LNCaP clone FGC (cell line): ENCODE data around the gene AEBP2.

ENCODE experiments used
- DNase-seq: peaks from one replicate; pipeline ENCODE4 v3.0.0-alpha.2; 2011; ENCODE audit warnings: low read depth
- H3K4me3 ChIP-seq: 2 replicates; pipeline ENCODE4 v1.5.1; 2011; ENCODE audit warnings: mild to moderate bottlenecking, low read depth, low read length, control low read depth
- TF ChIP-seq, protein P1 (sequence below): IDR thresholded peaks from 2 replicates; pipeline ENCODE4 v1.5.1; 2012; ENCODE audit warnings: mild to moderate bottlenecking; ENCODE audit not compliant: control insufficient read depth, insufficient read depth; ENCODE audit errors: extremely low read depth

The AEBP2 gene

DNA sequence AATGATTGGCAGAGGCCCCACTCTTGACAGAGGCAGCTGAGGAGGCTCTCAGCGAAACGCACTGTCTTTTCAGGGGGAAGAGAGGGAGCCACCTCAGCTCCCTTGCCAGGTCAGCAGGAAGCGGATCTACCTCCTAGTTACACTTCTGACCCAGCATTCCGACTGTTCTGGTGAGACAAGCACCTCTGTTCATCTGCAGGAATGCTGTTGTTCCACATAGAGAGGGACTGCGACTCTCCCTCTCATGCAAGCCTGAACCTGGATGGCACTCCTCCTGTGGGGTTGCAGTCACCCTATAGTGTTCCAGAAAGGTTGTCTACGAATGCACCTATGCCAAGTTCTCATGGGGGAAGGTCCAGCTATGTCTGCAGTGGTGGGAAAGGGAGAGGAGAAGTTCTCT is 37.1 kb upstream of the AEBP2 start:
- no peak for DNase-seq
- TF ChIP-seq, protein P1, sequence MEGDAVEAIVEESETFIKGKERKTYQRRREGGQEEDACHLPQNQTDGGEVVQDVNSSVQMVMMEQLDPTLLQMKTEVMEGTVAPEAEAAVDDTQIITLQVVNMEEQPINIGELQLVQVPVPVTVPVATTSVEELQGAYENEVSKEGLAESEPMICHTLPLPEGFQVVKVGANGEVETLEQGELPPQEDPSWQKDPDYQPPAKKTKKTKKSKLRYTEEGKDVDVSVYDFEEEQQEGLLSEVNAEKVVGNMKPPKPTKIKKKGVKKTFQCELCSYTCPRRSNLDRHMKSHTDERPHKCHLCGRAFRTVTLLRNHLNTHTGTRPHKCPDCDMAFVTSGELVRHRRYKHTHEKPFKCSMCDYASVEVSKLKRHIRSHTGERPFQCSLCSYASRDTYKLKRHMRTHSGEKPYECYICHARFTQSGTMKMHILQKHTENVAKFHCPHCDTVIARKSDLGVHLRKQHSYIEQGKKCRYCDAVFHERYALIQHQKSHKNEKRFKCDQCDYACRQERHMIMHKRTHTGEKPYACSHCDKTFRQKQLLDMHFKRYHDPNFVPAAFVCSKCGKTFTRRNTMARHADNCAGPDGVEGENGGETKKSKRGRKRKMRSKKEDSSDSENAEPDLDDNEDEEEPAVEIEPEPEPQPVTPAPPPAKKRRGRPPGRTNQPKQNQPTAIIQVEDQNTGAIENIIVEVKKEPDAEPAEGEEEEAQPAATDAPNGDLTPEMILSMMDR, result no peak
- no peak overlapping the region for H3K4me3 ChIP-seq

DNA sequence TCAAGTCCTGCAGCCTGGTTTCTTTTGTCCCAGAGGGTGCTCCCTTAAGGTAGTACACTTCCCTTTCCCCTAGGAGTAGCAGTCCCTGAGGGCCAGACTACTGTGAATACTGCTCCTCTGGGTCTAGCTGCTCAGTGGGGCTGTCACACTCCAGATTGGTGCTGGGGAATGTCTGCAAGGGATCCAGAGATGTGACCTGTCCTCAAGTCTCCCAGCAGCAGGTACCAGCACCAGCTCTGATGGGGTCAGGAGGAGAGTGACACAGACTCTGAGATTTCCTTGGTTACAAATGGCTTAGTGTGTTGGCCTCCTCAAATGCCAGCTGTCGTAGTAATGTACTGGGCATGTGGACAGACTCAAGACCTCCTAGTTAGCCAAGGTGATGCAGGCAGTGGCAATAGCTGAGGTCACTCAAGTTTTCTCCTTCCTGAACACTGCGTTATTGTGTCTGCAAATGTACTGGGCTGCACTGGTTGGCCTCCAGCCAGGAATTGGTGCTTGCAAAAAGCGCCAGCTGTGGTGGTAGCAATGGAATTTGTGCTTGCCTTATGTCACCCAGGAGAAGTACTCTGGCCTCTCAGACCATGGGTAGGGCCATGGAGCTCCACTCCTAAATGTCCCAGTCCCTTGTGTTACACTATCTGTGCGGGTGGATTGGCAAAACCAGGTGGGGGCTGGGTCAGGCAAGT is 36.4 kb upstream of the AEBP2 start:
- TF ChIP-seq, protein P1, result no peak
- peak; percentile 21 for DNase-seq
- no peak overlapping the region for H3K4me3 ChIP-seq

DNA sequence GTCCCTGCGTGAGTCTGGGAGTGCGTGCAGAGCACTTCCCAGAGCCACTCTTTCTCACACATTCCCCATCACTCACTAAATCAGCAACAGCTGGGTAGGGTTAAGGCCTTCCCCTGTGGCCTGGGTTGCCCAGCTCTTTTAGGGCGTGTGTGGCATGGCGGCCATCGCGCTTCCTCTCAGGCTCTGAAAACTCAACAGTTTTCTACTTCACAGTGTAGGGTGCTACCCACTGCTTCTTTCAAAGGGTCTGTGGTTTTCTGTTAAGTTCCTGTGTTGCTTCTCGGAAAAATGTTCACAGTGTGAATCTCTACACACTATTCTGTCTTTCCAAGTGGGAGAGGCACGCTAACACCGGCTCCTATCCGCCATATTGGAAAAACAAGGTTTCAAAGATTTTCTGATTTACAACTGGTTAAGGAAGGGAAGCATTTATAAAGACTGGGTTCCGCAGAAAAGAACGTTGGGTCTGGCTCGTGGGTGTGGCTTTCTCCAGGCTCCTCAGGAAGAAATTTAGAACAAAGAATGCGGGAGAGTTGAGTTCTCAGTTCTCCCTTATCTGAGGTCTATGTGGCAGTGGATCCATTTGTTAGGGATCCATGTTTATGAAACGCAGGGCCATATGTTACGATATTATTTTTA is 34.9 kb upstream of the AEBP2 start:
- TF ChIP-seq, protein P1, result no peak
- no peak overlapping the region for H3K4me3 ChIP-seq

DNA sequence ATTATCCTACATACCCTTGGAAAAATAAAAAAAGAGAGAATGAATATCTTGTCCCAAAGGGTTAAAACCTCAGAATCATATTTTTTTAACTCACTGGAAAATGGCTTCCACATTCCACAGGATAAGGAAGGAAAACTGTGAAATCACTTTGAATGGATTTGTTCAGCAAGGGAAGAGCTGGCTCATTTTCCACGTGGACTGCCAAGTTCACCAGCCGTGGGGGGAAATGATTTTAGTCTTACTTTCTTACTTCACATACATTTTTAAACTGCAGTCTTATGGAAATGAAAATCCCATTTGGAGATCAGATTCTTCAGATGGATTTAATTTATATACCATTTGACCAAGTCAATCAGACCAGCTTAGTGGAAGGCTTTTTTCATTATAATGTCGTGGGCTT is 29.9 kb upstream of the AEBP2 start:
- DNase-seq, result no peak
- H3K4me3 ChIP-seq, result no peak overlapping the region
- TF ChIP-seq, protein P1, result no peak

More for the DNA sequence above, 34.9 kb upstream of the AEBP2 start:
- no peak for DNase-seq

DNA sequence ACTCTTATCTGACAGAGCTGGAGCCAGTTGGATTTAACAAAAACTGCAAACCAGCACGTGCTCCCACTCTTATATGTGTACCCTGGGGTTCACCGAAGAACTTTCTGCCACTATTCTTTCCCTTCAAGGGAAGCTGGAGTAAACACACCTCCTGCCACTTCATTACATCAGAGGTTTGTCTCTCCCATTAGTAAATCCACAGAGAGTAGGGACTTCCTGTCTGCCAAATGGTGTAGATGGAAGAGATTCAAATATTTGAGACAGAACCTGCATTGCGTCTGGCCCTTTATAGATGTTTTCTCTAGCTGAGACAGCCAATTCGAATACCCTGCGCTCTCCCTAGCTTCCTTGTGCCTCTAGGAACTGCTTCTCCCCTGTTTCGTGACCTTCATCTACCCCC is 29.1 kb upstream of the AEBP2 start:
- H3K4me3 ChIP-seq, result no peak overlapping the region
- DNase-seq, result no peak
- TF ChIP-seq, protein P1, result no peak

DNA sequence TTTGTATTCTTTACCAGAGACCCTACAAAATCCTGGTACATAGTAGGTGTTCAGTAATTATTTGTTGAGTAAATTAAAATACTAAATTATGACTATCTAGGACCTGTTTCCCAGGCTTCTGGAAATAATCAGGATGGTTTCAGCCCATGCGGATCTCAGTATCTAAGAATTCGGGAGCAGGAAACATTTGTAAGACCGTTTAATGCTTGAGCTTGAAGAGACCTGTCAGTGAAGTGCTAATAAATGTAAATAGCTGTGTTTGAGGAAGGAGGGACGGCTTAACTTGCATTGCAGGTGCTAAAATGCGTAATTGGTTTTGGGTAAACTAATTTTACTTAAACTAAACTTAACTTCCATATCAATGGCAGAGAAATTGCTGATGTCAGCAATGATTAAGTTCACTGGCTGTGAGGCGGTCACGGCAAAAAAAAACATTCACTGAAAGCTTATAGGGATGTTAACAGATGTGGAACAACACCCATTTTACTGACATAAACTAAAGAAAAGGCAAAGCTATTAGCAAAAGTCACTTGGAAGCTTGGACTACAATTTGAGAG is 28.6 kb upstream of the AEBP2 start:
- TF ChIP-seq, protein P1, result no peak
- DNase-seq, result no peak
- H3K4me3 ChIP-seq, result no peak overlapping the region
